Transverse colon (tissue), 4 donors: ENCODE data around the gene KCTD5. TPM values are rescaled to one million over a fixed set of nuclear protein-coding genes. Genes with fewer than 3 reads are reported as not detected.

Experiments used
- DNase-seq: peaks from one replicate; pipeline ENCODE4 v3.0.0-alpha.2; 2019
- H3K27ac ChIP-seq, 4 donors: fragments of 200-600 bp; sonication (generic); 2 replicates each; pipeline ENCODE4 v1.5.1; 2016 to 2018; ENCODE audit warnings: inconsistent platforms in 4 of 4
- H3K27me3 ChIP-seq: fragments of 200-600 bp; sonication (generic); 2 replicates; pipeline ENCODE4 v1.5.1; 2017; ENCODE audit warnings: inconsistent platforms
- H3K36me3 ChIP-seq, 4 donors: fragments of 200-600 bp; sonication (generic); 2 replicates each; pipeline ENCODE4 v1.5.1; 2017 to 2019; ENCODE audit warnings: inconsistent platforms in 4 of 4
- H3K4me1 ChIP-seq, 4 donors: fragments of 200-600 bp; sonication (generic); 2 replicates each; pipeline ENCODE4 v1.5.1; 2017 to 2020; ENCODE audit warnings: inconsistent platforms in 4 of 4
- H3K4me3 ChIP-seq, 4 donors: fragments of 200-600 bp; sonication (generic); 1 replicate in 1 of 4; 2 replicates in 3 of 4; pipeline versions ENCODE4 v1.5.1 to v1.6.1; 2017 to 2019; ENCODE audit warnings: inconsistent platforms in 4 of 4
- H3K9me3 ChIP-seq, 2 donors: fragments of 200-600 bp; sonication (generic); 2 replicates each; pipeline ENCODE4 v1.5.1; 2017 to 2019; ENCODE audit warnings: inconsistent platforms in 2 of 2
- CTCF ChIP-seq, 5 experiments: fragments of 200-600 bp in 3 of 5; fragments of 450-650 bp in 2 of 5; sonication (generic) in 3 of 5; IDR thresholded peaks; 1 replicate in 2 of 5; 2 replicates in 3 of 5; pipeline ENCODE4 v1.5.1; 2016 to 2017; ENCODE audit warnings: antibody characterized with exemption in 5 of 5, inconsistent platforms in 3 of 5, mild to moderate bottlenecking in 2 of 5, moderate library complexity in 1 of 5
- EP300 ChIP-seq: sonication (generic); formaldehyde crosslinking; IDR thresholded peaks from one replicate; pipeline ENCODE4 v1.6.1; 2017; ENCODE audit warnings: antibody characterized with exemption, low read depth
- POLR2A ChIP-seq: fragments of 450-650 bp; IDR thresholded peaks from one replicate; pipeline ENCODE4 v1.6.1; 2016; ENCODE audit warnings: antibody characterized with exemption, mild to moderate bottlenecking, moderate library complexity
- POLR2AphosphoS5 ChIP-seq, 3 donors: sonication (generic); formaldehyde crosslinking; IDR thresholded peaks; one replicate each; pipeline ENCODE4 v1.6.1; 2016; ENCODE audit warnings: antibody characterized with exemption in 3 of 3
- WGBS, 2 donors: methylation state at CpG; one replicate each; pipeline ENCODE4 v1.1.5; 2018; ENCODE audit warnings: low coverage in 1 of 2; 5-methylcytosine and 5-hydroxymethylcytosine counted together
- in situ Hi-C, 4 donors: fragments of 200-750 bp; cut with MboI; loops; one replicate each; pipeline versions ENCODE4 v1.15.0 to v1.15.1; 2017; ENCODE audit warnings: low sequenced_read_pairs in 3 of 4, low pct_ligation_motif_present in 1 of 4, low pct_unique_long_range_greater_than_20kb in 1 of 4
- intact Hi-C: fragments of 100-400 bp; cut with DNase I; formaldehyde crosslinking; loops from one replicate; pipeline ENCODE4 v1.15.1; 2023; ENCODE audit warnings: low total_unique reads
- total RNA-seq, 4 donors: library from RNA; depleted of rRNA; stranded (reverse); fragments of >200 nt; gene quantifications; one replicate each; pipeline ENCODE4 v1.1.0, GENCODE V29; 2016

The KCTD5 gene
- total RNA-seq, 4 donors from 2014 or later = 44.2 to 107 (median 60.3) TPM

- Histone ChIP-seq H3K36me3 (peaks cover 0 to 44% (median 17%) of the 10 kb centered on the region in 4 donors), H3K4me3 (no peak overlapping the region), H3K9me3 (no peaks in the 10 kb centered on the region), H3K27ac (no peak overlapping the region), H3K27me3 (no peaks in the 10 kb centered on the region), H3K4me1 (no peaks in the 10 kb centered on the region)
- TF ChIP-seq EP300 = no peak
- no peak for TF ChIP-seq POLR2AphosphoS5 (IDR thresholded peaks at IDR 0.05)
- TF ChIP-seq CTCF (IDR thresholded peaks at IDR 0.05) = no peak
- TF ChIP-seq POLR2A = no peak
- in situ Hi-C loops (no loop called here), intact Hi-C loops (no loop called here)
- DNase-seq = no peak
- 87 to 88% methylated on average over 3 to 23 of the region's 28 CpGs for WGBS, 2 donors
These were observed 17.7 kb downstream of the KCTD5 start for GRCh38 chr16:2699791-2700600.

DNA sequence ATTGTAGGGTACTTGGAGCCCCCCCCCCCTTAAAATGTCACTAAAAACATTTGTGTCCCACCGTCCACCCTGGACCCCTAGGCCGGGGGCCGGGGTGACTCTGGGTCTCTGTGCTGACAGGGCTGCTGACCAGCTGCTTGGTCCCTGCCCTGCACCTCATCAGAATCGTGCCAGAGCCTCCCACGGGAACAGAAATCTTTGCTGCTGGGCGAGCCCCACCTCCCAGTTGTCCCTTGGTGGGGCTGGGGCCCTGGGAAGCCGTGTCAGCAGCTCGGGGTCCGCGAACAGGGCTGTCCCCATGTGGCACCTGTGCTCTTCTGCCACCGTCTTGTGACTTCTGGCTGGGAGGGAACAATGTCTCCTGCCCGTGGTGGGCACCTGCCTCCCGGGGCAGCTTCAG lies 18.5 kb downstream of the KCTD5 start:
- H3K9me3 ChIP-seq = no peaks in the 10 kb centered on the region
- in situ Hi-C loops = no loop called here
- 80% methylated on average over 13 of the region's 13 CpGs; no CpG with 5 or more reads in 1 of the 2 donors for WGBS, 2 donors
- no peak for TF ChIP-seq POLR2A
- TF ChIP-seq POLR2AphosphoS5 (IDR thresholded peaks at IDR 0.05) = no peak
- TF ChIP-seq CTCF (IDR thresholded peaks at IDR 0.05) = no peak
- H3K27me3 ChIP-seq = no peaks in the 10 kb centered on the region
- intact Hi-C loops = no loop called here
- no peaks in the 10 kb centered on the region for H3K4me1 ChIP-seq
- peaks cover 0 to 44% (median 17%) of the 10 kb centered on the region in 4 donors for H3K36me3 ChIP-seq
- no peak overlapping the region for H3K27ac ChIP-seq
- no peak for DNase-seq
- H3K4me3 ChIP-seq = no peak overlapping the region

GRCh38 chr16:2701272-2701671 lies 18.9 kb downstream of the KCTD5 start:
- WGBS, 2 donors = 97% methylated on average over 15 of the region's 15 CpGs; no CpG with 5 or more reads in 1 of the 2 donors
- in situ Hi-C loops = no loop called here

More at GRCh38 chr16:2701272-2701671, 18.9 kb downstream of the KCTD5 start:
- Histone ChIP-seq H3K4me3 (no peak overlapping the region), H3K9me3 (no peaks in the 10 kb centered on the region), H3K4me1 (no peaks in the 10 kb centered on the region), H3K27ac (no peak overlapping the region), H3K27me3 (no peaks in the 10 kb centered on the region), H3K36me3 (peaks cover 0 to 44% (median 17%) of the 10 kb centered on the region in 4 donors)
- intact Hi-C loops = no loop called here
- TF ChIP-seq EP300 (no peak), CTCF (IDR thresholded peaks at IDR 0.05) (no peak), POLR2A (no peak), POLR2AphosphoS5 (IDR thresholded peaks at IDR 0.05) (no peak)
- no peak for DNase-seq
